Neutrophil (primary cell): Measurements from ENCODE around the gene NKX2-3.

ENCODE experiments used
- H3K27ac ChIP-seq: fragments of 200-600 bp; sonication (generic); 2 replicates; pipeline ENCODE4 v1.5.1; 2016; ENCODE audit warnings: mild to moderate bottlenecking, moderate library complexity
- H3K27me3 ChIP-seq: fragments of 200-600 bp; sonication (generic); 2 replicates; pipeline ENCODE4 v1.6.0; 2016; ENCODE audit warnings: mild to moderate bottlenecking
- H3K36me3 ChIP-seq: fragments of 200-600 bp; sonication (generic); 2 replicates; pipeline ENCODE4 v1.5.1; 2017
- H3K4me1 ChIP-seq, 2 experiments: fragments of 200-600 bp in 1 of 2; sonication (generic) in 1 of 2; 1 replicate in 1 of 2; 2 replicates in 1 of 2; pipeline versions ENCODE4 v1.5.1 to v1.6.1; 2013 to 2016; ENCODE audit warnings: low read depth in 1 of 2, low read length in 1 of 2, mild to moderate bottlenecking in 1 of 2, moderate library complexity in 1 of 2; ENCODE audit not compliant: control insufficient read depth in 1 of 2, insufficient read depth in 1 of 2
- H3K4me3 ChIP-seq, 2 experiments: fragments of 200-600 bp in 1 of 2; sonication (generic) in 1 of 2; 1 replicate in 1 of 2; 2 replicates in 1 of 2; pipeline ENCODE4 v1.5.1; 2013 to 2016; ENCODE audit warnings: low read depth in 1 of 2, low read length in 1 of 2, mild to moderate bottlenecking in 1 of 2, moderate library complexity in 1 of 2
- H3K9me3 ChIP-seq: fragments of 200-600 bp; sonication (generic); 2 replicates; pipeline ENCODE4 v1.5.1; 2016
- TF ChIP-seq, protein P1 (sequence below): fragments of 200-600 bp; sonication (generic); IDR thresholded peaks from 2 replicates; pipeline ENCODE4 v1.5.1; 2016; ENCODE audit warnings: antibody characterized with exemption

Gene NKX2-3

DNA sequence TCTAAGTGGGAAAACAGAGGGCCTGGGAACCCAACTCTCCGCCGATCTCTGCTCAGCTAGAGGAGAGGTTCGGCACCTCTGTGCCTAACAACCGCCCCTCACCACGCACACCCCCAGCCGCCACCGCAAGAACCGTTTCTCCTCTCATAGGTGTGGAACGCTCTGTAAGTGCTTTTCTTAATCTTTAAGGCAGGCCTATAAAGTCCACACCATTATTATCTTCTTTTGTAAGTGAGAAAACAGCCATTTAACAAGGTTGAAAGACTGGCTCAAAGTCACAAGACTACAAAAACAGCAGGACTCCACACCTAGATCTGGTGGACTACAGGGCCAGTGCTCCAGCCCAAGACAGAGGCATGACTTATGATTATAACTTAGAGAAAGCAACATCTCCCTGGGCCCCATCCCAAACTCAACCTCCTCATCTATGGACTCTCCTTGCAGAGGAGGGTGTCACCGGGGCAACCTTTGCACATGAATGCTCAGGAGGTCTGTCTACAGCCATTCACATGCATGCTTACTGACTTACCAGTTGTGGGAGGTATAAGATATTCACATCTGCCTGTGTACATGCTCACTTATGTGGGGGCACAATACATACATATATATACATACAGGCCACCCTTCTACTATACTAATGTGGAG lies 7.9 kb upstream of the NKX2-3 start:
- TF ChIP-seq, protein P1, sequence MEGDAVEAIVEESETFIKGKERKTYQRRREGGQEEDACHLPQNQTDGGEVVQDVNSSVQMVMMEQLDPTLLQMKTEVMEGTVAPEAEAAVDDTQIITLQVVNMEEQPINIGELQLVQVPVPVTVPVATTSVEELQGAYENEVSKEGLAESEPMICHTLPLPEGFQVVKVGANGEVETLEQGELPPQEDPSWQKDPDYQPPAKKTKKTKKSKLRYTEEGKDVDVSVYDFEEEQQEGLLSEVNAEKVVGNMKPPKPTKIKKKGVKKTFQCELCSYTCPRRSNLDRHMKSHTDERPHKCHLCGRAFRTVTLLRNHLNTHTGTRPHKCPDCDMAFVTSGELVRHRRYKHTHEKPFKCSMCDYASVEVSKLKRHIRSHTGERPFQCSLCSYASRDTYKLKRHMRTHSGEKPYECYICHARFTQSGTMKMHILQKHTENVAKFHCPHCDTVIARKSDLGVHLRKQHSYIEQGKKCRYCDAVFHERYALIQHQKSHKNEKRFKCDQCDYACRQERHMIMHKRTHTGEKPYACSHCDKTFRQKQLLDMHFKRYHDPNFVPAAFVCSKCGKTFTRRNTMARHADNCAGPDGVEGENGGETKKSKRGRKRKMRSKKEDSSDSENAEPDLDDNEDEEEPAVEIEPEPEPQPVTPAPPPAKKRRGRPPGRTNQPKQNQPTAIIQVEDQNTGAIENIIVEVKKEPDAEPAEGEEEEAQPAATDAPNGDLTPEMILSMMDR: no peak
- H3K4me1 ChIP-seq: peaks cover 12 to 36% of the 10 kb centered on the region in 2 experiments
- no peaks in the 10 kb centered on the region for H3K36me3 ChIP-seq
- H3K9me3 ChIP-seq: no peaks in the 10 kb centered on the region
- peaks cover 100% of the 10 kb centered on the region for H3K27me3 ChIP-seq
- no peak overlapping the region for H3K4me3 ChIP-seq
- no peak overlapping the region for H3K27ac ChIP-seq

- H3K4me3 ChIP-seq: no peak overlapping the region
- TF ChIP-seq, protein P1: no peak
- H3K36me3 ChIP-seq: no peaks in the 10 kb centered on the region
- H3K9me3 ChIP-seq: no peaks in the 10 kb centered on the region
- peaks cover 18 to 36% of the 10 kb centered on the region in 2 experiments for H3K4me1 ChIP-seq
- H3K27ac ChIP-seq: no peak overlapping the region
- H3K27me3 ChIP-seq: peaks cover 100% of the 10 kb centered on the region
These were observed 6.8 kb upstream of the NKX2-3 start for GRCh38 chr10:99525897-99526296.

DNA sequence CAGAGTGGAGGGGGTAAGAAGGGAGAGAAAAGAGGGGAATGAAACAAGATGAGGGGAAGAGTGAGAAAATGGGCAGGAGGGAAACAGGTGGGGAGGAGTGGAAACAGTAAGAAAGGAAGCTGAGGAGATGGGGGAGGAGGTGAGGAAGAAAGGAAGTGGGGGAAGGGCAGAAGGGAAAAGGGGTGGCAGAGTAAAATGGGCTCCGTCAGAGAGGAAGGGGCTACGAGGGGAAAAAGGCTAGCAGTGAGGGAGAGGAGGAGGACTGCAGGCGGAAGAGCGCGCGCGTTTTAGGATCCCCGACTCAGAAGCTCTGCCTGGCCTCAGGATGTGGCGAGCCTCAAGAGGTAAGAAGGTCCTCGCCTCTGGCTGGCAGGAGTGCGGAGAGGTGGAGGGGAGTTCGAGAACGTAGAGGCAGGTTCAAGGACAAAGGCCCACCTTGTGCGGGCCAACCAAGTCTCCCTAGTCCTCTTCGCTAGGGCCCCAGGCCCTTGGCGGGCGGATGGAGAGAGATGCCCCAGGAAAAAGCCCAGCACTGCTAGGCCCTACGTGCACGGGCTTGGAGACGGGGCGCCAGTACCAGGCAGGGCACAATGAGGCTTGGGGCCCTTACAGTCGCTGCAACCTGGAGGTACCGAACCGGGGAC lies 5.8 kb upstream of the NKX2-3 start:
- H3K36me3 ChIP-seq: no peaks in the 10 kb centered on the region
- peaks cover 100% of the 10 kb centered on the region for H3K27me3 ChIP-seq
- TF ChIP-seq, protein P1: no peak
- no peak overlapping the region for H3K4me3 ChIP-seq
- peaks cover 24 to 40% of the 10 kb centered on the region in 2 experiments for H3K4me1 ChIP-seq
- no peaks in the 10 kb centered on the region for H3K9me3 ChIP-seq
- no peak overlapping the region for H3K27ac ChIP-seq

GRCh38 chr10:99527526-99528493 lies 4.9 kb upstream of the NKX2-3 start:
- TF ChIP-seq, protein P1: no peak
- peaks cover 31 to 48% of the 10 kb centered on the region in 2 experiments for H3K4me1 ChIP-seq
- H3K27ac ChIP-seq: no peak overlapping the region
- H3K4me3 ChIP-seq: no peak overlapping the region
- H3K36me3 ChIP-seq: no peaks in the 10 kb centered on the region
- H3K27me3 ChIP-seq: peaks cover 100% of the 10 kb centered on the region
- no peaks in the 10 kb centered on the region for H3K9me3 ChIP-seq

GRCh38 chr10:99528494-99529441 lies 4.0 kb upstream of the NKX2-3 start:
- H3K4me3 ChIP-seq: no peak overlapping the region
- TF ChIP-seq, protein P1: no peak
- no peak overlapping the region for H3K27ac ChIP-seq
- no peaks in the 10 kb centered on the region for H3K9me3 ChIP-seq
- H3K4me1 ChIP-seq: peaks cover 38 to 47% of the 10 kb centered on the region in 2 experiments
- H3K36me3 ChIP-seq: no peaks in the 10 kb centered on the region
- H3K27me3 ChIP-seq: peaks cover 100% of the 10 kb centered on the region
